GM12872 (cell line): ENCODE measurements around the gene KIAA0040.
A peak's percentile ranks its signal among the peaks of the same experiment; 100 is the strongest.

ENCODE experiments used
- TF ChIP-seq, protein P1 (sequence below): IDR thresholded peaks from 3 replicates; pipeline ENCODE4 v1.5.1; 2011; ENCODE audit warnings: low read depth, mild to moderate bottlenecking, low read length, moderate library complexity; ENCODE audit not compliant: insufficient read depth

KIAA0040 gene

DNA sequence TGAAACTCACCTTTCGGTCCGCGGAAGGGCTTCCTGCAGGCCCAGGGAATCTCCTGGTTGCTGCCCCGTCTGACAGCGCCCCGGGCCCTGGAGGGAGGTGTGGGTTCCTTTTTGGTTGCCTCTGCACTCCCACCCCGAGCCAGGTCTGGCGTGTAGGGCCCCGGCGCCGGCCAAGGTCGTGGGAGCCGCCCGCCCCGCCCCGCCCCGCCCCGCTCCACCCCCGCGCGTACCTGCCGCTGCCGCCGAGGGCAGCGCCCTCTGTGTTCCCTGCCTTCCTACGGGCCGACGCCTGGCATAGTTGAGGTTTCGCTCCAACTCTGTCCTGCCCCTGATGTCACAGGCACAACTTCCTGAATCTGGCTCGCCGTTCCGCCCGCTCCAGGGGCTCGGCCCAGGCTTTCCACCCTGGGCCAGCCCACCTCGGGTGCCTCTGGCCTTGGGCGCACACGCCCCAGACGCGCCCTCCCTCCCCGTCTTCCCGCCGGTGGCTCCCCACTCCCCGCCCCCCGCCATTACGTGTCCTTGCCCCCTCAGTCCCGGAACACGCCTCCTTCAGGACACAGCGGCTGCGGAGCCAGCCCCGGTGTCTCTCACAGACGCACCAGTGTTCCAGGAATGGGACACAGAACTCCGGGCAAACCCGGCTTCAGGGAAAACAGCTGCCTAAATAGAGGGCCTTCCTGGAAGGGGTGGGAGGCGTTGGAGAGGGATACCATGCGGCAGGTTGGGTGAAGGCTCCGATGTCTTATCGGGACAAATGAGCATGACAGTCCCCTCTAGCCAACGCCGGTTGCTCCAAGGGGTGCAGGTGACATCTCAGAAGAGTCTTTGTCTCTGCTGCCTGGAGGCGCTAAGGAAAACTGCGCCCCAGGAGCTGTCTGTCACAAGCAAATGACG, at the start of gene KIAA0040:
Gene KIAA0040 (minus strand): TSS at position 147 of the 897 bp plus-strand sequence. CDS start 31,763 bp downstream, outside the sequence.
- TF ChIP-seq, protein P1, sequence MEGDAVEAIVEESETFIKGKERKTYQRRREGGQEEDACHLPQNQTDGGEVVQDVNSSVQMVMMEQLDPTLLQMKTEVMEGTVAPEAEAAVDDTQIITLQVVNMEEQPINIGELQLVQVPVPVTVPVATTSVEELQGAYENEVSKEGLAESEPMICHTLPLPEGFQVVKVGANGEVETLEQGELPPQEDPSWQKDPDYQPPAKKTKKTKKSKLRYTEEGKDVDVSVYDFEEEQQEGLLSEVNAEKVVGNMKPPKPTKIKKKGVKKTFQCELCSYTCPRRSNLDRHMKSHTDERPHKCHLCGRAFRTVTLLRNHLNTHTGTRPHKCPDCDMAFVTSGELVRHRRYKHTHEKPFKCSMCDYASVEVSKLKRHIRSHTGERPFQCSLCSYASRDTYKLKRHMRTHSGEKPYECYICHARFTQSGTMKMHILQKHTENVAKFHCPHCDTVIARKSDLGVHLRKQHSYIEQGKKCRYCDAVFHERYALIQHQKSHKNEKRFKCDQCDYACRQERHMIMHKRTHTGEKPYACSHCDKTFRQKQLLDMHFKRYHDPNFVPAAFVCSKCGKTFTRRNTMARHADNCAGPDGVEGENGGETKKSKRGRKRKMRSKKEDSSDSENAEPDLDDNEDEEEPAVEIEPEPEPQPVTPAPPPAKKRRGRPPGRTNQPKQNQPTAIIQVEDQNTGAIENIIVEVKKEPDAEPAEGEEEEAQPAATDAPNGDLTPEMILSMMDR: peak; percentile 5; the same call in 1 of the 3 replicates

DNA sequence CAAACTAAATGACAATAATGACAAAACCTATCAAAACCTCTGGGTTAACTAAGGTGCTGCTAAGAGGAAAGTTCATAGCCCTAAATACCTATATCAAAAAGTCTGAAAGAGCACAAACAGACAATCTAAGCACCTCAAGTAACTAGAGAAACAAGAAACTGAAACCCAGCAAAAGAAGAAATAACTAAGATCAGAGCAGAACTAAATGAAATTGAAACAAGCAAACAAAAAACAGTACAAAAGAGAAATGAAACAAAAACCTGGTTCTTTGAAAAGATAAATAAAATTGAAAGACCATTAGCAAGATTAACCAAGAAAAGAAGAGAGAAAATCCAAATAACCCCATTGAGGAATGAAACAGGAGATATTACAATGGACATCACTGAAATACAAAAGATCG, 44.8 kb upstream of the KIAA0040 start:
- TF ChIP-seq, protein P1: no peak

DNA sequence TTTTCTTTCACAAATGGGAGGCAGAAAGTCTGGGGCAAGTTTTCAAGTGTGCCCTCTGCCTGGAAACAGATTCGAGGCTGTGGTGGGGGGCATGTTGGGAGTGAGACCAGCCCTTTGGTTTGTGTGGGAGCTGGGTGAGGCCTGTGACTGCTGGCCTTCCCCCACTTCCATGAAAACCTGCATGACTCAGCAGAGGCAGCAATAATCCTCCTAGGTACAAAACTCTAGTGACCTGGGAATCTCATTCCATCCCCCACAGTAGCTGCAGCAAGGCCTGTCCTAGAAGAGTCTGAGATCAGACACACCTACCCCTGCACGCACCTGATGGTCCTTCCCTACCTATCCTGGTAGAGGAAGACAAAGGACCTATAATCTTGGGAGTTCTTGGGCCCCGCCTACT, 42.1 kb upstream of the KIAA0040 start:
- TF ChIP-seq, protein P1: no peak

DNA sequence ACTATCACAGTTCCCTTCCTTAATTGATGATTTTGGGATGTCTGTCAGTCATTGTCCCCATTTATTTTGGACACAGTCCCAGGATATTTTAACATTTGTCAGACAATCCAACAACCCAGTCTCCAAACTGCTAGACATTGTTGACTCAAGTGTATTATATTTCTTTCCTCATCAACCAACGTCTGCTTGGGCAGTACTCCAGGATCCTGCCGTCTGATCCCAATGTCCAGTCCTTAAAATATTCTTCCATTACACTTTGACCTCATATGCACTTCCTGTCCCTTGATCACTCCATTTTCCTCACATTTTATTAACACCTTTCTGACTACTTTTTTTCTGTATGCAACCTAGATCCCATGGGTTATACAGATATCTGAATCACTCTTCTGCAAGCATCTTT, 39.8 kb upstream of the KIAA0040 start:
- TF ChIP-seq, protein P1: no peak

DNA sequence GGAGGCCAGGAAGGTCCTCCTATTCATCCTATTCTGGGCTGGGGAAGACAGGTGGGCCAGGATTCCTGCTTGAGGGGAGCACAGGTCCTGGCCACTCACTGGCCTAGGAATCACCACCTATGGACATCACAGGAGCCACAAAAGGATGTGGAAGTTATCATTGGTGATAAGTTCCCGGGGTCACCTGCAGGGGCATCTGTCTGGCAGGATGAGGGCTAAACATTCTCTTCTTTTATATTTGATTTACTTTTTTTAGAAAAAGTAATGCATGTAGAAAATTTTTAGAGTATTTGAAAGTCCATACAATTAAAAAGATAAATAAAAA, 33.2 kb upstream of the KIAA0040 start:
- TF ChIP-seq, protein P1: peak; percentile 38; the same call in 2 of the 3 replicates

DNA sequence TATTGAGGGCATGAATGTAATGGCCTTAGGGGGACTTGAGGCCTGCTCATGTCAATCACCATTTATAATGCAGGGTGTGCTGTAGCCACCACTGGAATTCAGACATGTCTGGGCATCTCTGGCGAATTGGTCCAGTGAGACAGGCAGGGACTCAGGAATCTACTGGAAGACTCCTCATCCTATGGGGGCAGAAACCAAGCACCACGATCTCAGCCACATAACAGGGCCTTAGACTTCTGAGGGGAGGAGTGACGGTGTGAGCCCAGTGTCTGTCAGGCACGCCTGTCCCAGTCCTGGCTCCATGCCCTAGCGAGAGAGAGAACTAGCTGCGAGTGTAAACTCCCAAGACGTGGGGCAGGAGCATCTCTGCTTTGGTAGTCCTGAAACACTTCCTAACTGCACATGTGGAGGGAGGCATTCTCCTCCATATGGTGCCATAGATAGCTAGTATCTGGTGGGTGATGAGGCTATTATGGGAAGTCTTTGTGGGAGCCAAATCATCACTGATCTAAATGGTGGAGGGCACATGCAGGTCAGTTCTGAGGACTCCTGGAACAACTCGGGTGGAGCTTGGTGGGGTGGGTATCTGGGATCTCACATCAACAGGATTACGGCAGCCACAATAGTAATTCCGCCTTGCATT, 29.8 kb upstream of the KIAA0040 start:
- TF ChIP-seq, protein P1: no peak

DNA sequence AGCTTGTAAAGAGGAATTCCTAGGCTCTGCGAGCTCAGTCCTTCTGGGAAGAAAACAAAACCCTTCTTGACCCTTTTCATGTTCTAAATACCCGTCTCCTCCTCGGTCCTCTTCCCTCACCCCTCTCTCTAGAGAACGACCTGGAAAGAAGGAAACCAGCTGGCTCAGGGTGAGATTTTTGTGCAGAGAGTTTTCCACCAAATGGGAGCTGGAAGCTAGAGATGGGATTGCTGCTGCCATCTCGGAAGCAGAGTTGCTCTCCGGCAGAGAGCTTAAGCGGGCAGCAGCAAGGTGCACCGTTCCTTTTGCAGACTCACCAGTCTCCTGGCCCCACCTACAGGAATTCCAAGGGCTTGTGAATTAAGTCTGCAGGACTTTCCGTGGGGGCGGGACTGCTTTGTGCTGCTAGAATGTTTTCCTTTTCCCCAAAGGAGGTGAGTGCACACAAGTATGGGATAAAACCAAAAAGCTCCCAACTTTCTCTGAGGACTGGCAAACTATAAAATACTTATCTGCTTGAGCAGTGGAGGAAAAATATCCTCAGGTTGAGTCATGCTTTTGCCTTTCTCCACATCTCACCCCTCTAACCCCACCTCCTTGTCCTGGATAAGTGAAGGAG, 29.1 kb upstream of the KIAA0040 start:
- TF ChIP-seq, protein P1: no peak
